ENCODE data around the gene SNAPC4.

DNA sequence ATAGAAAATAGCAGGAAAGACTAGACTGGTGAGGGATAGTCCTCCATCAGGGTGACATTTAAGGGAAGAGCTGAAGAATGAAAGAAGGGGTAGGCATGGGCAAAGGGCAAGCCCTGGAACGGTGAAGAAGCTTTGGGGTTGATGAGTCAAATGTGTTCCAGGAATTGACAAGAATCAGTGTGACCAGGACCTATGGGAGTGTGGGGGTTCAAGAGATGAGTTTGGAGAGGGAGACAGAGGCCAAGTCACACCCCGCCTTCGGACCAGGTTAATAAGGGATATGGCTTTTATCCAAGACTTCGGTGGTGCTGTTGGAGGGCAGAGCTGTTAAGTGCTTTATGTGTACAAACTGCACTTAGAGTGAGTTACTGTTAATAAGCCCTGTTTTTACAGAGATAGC, 11.4 kb upstream of the SNAPC4 start:
- TF ChIP-seq, protein P1, sequence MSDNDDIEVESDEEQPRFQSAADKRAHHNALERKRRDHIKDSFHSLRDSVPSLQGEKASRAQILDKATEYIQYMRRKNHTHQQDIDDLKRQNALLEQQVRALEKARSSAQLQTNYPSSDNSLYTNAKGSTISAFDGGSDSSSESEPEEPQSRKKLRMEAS (IDR thresholded peaks at IDR 0.05), result no peak
- TF ChIP-seq RAD21 (IDR thresholded peaks at IDR 0.05; ENCODE audit: low read depth) (no peak), EP300 (IDR thresholded peaks at IDR 0.05; ENCODE audit: borderline replicate concordance) (no peak), TCF12 (IDR thresholded peaks at IDR 0.05; ENCODE audit: low read depth) (no peak), TAF1 (IDR thresholded peaks at IDR 0.05; ENCODE audit: low read depth) (no peak), ZBTB7A (IDR thresholded peaks at IDR 0.05; ENCODE audit: low read depth) (no peak)
